Measurements from ENCODE around the gene SUCLA2.
"Not testable (repeated sequence)": the region's sequence is repeated elsewhere in the genome, so short reads cannot be mapped to it uniquely, and the experiment has no call there.

SUCLA2 gene

GRCh38 chr13:48001114-48001881 is at the start of gene SUCLA2:
SUCLA2 (minus strand) TSS chr13:48001273; CDS start chr13:48001269, 4 bp downstream.
- in situ Hi-C loops (cut with MboI; ENCODE audit: low sequenced_read_pairs) = no loop called here

- in situ Hi-C loops (cut with MboI; ENCODE audit: low sequenced_read_pairs) = no loop called here
These were observed 49.5 kb upstream of the SUCLA2 start for GRCh38 chr13:48050550-48050949.

DNA sequence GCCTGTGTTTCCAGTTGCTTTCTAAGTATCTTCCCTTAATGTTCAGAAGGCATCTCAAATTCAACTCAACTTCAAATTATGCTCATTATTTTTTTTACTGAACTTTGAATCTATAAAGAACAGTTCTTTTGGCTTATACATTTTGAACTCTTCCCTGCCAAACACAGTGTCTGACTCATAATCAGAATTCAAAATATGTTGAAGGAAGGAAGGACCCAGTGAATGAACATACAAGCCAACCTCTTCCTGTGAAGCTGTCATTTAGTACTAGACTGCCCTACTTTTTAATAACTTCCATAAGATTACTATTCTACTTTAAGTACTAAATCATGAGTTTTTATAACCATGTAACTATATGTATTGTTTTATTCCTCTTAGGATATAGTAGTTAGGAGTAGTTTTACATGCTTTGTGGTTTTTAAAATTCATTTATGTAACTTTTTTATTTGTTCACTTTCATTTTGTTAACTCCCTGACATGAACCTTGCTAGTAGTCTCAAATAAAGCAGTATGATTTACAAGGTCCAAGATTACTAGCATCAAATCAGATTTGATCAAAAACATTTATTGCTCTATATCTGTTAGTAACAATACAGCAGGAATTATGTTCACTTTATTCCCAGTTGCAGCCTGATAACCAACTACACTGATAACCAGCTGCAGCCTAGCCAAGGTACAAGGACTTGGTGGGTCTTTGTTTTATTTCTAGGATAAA is 42.9 kb upstream of the SUCLA2 start:
- in situ Hi-C loops (cut with MboI; ENCODE audit: low sequenced_read_pairs) = no loop called here

DNA sequence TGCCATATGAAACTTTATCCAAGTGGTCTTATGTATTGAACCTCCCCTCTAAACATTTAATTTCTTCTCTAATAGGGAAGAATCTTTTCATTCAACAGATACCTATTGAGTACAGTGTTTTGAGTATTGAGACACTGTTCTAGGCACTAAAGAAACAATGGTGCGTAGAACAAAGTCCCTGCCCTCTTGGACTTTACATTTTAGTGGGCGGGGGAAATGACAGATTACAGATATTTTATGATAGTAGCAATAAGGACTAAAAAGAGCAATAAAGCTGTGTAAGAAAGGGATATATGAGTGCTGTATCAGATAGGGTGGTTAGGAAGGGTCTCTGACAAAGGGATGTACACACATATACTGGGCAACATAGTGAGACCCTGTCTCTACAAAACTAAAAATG is 41.8 kb upstream of the SUCLA2 start:
- in situ Hi-C loops (cut with MboI; ENCODE audit: low sequenced_read_pairs) = no loop called here

DNA sequence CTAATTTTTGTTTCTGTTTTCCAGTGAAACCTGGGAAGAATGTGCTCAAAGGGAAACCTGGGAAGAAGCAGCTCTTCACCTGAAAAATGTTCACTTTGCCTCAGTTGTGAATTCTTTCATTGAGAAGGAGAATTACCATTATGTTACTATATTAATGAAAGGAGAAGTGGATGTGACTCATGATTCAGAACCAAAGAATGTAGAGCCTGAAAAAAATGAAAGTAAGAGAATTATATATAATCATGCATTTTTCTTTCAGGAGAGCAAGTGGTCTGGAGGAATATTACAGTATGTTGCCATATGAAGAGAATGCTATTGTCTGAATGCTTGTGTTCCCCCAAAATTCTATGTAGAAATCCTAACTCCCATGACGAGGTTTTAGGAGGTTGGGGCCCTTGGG is 39.8 kb upstream of the SUCLA2 start:
- in situ Hi-C loops (cut with MboI; ENCODE audit: low sequenced_read_pairs) = no loop called here

- in situ Hi-C loops (cut with MboI; ENCODE audit: low sequenced_read_pairs) = no loop called here
These were observed 39.0 kb upstream of the SUCLA2 start for GRCh38 chr13:48040049-48040448.

DNA sequence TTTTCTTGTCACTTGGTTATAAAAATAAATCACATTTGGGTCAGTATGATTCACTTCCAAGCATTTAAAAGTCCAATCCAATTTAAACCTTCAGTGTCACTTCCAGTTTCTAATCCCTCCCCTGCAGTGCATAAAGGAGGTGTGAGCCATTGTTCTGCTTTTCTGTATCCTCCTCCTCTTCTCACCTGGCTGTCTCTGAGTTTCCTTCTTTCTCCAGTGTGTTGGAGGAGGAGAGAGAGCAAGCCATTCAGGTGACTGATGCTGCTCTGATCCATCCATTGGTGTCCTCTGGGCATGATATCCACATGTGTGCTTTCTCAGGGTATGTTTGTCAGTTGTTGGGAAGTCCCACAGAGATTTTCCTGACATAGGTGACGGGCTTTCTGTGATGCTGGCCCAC is 37.7 kb upstream of the SUCLA2 start:
- in situ Hi-C loops (cut with MboI; ENCODE audit: low sequenced_read_pairs) = no loop called here

GRCh38 chr13:48037346-48038173 is 36.5 kb upstream of the SUCLA2 start, which contains the start of gene NUDT15:
NUDT15 (plus strand) TSS chr13:48037726; CDS start chr13:48037747, 21 bp downstream.
- in situ Hi-C loops (cut with MboI; ENCODE audit: low sequenced_read_pairs) = no loop called here

DNA sequence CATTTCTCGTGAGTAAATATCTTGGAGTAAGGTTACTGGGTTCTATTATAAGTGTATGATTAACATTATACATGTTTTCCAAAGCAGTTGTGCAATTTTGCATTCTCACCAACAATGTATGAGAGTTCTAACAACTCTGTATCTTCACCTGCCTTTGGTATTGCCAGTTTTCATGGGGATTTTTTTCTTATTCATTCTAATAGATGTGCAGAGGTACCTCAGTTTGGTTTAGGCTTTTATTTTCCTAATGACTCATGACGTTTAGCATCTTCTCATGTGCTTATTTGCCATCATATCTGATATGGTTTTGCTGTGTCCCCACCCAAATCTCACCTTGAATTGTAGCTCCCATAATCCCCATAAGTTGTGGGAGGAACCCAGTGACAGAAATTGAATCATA is 28.8 kb upstream of the SUCLA2 start:
- in situ Hi-C loops (cut with MboI; ENCODE audit: low sequenced_read_pairs) = no loop called here

- in situ Hi-C loops (cut with MboI; ENCODE audit: low sequenced_read_pairs) = no loop called here
These were observed 27.0 kb upstream of the SUCLA2 start for GRCh38 chr13:48028066-48028465.

DNA sequence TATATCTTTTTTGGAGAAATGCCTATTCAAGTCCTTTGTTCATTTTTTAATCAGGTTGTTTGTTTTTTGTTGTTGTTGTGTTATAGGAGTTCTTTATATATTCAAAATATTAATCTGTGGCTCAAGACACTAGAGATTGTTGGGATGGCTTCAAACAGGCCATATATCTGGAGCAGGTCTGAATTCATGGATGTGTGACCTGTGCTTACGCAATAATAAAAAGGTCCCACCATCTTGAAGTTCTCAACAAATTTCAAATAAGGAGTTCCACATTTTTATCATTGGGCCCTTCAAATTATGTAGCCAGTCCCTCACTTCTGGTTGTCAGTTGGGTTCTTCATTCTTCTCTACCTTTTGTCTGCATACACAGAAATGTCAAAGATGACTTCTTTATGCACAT is 18.7 kb upstream of the SUCLA2 start:
- in situ Hi-C loops (cut with MboI; ENCODE audit: low sequenced_read_pairs) = no loop called here

GRCh38 chr13:48018637-48019036 is 17.6 kb upstream of the SUCLA2 start:
- in situ Hi-C loops (cut with MboI; ENCODE audit: low sequenced_read_pairs) = no loop called here

DNA sequence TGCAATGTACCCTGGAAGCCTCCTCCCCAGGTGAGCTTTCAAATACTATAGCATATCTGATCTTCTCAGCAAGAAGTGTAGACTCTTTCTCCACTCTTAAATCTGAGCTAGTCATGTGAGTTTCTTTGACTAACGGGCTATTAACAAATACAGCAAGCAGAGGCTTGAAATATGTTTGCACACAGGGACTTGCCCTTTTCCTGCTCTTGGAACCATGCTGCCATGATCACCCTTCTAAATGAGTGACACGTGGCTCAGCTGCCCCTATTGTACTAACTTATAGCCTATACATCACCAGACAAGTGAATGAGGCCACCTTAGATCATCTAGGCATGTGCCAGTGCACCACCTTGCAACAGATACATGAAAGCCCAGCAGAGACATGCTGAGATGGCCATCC is 13.3 kb upstream of the SUCLA2 start:
- in situ Hi-C loops (cut with MboI; ENCODE audit: low sequenced_read_pairs) = no loop called here

- in situ Hi-C loops (cut with MboI; ENCODE audit: low sequenced_read_pairs) = no loop called here
These were observed 11.6 kb upstream of the SUCLA2 start for GRCh38 chr13:48012668-48013067.

- in situ Hi-C loops (cut with MboI; ENCODE audit: low sequenced_read_pairs) = no loop called here
These were observed 9.6 kb upstream of the SUCLA2 start for GRCh38 chr13:48010698-48011097.

DNA sequence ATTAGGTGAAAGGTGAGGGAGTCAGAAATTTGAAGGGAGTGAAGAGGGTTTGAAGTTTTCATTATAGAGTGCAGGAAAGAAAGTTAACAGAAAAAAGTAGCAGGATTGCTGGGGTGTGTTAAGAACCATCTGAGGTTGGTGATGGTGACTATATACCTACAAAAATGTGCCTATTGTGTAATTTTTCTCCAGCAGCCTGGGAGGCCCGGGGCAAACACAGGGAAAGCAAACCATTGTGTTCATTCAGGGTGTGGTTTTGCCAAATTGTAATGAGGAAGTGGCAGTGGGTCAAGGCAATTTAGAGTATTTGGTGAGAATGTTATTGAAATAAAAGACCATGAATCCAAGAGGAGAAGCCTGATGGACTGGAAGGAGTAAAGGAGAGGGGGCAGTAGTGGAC is 8.2 kb upstream of the SUCLA2 start:
- in situ Hi-C loops (cut with MboI; ENCODE audit: low sequenced_read_pairs) = no loop called here

- in situ Hi-C loops (cut with MboI; ENCODE audit: low sequenced_read_pairs) = no loop called here
These were observed 5.3 kb upstream of the SUCLA2 start for GRCh38 chr13:48006396-48006795.

DNA sequence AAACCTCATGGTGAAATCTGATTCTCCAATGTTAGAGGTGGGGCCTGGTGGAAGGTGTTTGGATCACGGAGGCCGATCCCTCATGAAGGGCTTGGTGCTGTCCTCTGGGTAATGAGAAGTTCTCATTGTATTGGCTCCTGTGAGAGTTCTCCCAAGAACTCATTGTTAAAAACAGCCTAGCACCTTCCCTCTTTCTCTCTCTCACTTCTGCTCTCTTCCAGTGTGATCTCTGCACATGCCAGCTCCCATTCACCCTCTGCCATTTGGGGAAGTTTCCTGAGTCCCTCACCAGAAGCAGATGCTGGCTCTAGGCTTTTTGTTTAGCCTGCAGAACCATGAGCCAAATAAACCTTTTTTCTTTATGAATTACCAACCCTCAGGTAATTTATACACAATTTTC is 3.1 kb upstream of the SUCLA2 start:
- in situ Hi-C loops (cut with MboI; ENCODE audit: low sequenced_read_pairs) = no loop called here

GRCh38 chr13:48001999-48002398 is 926 bp upstream of the SUCLA2 start:
- in situ Hi-C loops (cut with MboI; ENCODE audit: low sequenced_read_pairs) = not testable (repeated sequence)

DNA sequence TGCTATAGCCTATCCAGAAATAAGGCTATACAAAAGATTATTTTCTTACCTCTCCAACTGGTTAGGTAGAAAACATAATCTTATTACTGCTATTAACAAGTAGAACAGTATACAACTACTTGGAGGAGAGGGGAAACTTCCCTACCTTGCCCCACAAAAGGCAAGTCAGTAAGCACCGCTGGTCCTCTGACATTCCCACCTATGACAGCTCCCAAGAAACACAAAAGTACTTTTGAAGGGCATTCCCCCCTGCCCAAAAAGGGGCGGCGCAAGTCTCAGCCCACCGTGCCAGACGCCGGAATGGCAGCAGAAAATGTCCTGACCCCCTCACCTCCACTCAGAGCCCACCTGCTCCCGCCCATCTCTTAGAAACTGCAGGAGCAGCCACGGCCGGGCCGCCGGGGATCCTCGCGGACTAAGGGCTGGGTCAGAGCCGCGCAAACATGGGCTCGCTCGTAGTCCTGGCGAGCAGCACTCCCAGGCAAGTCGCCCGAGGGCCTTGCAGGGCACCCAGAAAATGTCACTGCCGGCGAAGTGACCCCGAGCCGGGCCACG is 437 bp downstream of the SUCLA2 start:
- in situ Hi-C loops (cut with MboI; ENCODE audit: low sequenced_read_pairs) = no loop called here

DNA sequence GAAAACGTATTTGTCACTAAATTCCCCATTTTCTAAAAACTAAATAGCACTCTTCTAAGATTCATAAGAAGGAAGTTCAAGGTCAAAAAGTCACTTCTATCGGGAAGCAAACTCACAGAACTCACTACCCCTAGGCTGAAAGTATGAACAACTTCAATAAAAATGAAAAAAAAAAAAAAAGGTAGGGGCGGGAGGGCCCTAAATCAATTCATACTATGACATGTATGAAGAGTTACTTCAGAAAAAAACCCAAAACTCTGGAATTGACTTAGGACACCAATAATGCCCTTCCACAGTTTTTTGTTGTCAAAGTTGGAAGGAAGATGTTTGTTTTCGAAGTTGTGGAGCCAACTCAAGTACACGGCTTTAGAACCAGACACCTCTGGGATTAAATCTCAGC is 1.1 kb downstream of the SUCLA2 start:
- in situ Hi-C loops (cut with MboI; ENCODE audit: low sequenced_read_pairs) = no loop called here
